Activated naive CD4-positive, alpha-beta T cell treated with anti-CD3 and anti-CD28 coated beads, Interleukin-2, amount 50 U/mL, for 16 hours (primary cell): Measurements from ENCODE around the gene C14orf119.

Source experiments
- DNase-seq: peaks from one replicate; pipeline ENCODE4 v3.0.0-alpha.2; 2020

The C14orf119 gene

GRCh38 chr14:23128969-23129758, 33.9 kb downstream of the C14orf119 start:
- no peak for DNase-seq

GRCh38 chr14:23129759-23130316, 34.5 kb downstream of the C14orf119 start:
- DNase-seq: no peak

DNA sequence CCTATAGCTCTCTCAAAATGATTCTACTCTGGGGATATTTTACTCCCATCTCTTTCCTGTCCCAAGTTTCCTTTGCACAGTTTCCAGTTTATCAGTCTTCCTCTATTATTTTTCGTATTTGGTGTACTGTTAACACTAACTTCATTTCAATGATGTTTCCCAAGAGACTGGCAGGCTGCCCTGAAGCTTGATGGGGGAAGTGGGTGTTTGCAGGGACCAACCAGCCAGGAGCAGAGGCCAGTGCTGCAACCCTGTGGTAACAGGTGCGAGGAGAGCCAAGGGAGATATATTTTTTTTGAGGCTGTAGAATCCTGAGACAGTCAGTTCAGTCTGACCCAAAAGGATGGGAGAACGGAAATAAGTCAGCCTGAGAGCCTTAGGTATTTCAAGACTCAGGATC, 35.6 kb downstream of the C14orf119 start:
- DNase-seq: no peak

- DNase-seq: no peak
These were observed 36.2 kb downstream of the C14orf119 start for GRCh38 chr14:23131482-23131881.

- no peak for DNase-seq
These were observed 37.7 kb downstream of the C14orf119 start for GRCh38 chr14:23132970-23133369.

- DNase-seq: no peak
These were observed 41.3 kb downstream of the C14orf119 start for GRCh38 chr14:23136566-23137133.

DNA sequence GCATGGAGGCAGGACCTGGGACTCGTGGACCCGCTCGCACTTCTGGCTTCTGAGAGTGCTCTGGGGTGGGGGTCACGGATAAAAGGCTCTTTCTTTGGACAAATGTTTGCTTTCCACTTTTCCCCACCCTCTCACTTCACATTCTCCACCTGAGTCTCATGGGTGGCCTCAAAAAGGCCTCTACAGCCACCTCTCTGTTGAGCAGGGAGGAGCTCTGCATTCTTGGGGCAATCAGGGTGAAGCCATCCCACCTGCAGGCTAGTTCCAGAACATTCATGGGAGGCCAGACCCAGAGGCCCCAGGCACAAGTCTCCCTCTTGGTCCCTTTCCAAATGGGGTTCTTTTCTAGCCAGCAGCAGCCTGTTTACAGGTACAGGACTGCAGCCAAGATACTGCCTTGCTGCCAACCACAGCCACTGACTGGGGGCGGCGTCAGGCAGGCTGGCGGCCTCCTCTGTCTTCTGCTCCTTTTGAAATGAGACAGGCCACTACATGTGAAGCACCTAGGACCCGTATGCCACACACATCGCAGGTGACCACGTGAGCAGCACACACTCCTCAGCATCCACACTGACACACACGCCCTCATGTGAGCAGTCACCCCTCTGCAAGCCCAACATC, 42.0 kb downstream of the C14orf119 start:
- DNase-seq: no peak

DNA sequence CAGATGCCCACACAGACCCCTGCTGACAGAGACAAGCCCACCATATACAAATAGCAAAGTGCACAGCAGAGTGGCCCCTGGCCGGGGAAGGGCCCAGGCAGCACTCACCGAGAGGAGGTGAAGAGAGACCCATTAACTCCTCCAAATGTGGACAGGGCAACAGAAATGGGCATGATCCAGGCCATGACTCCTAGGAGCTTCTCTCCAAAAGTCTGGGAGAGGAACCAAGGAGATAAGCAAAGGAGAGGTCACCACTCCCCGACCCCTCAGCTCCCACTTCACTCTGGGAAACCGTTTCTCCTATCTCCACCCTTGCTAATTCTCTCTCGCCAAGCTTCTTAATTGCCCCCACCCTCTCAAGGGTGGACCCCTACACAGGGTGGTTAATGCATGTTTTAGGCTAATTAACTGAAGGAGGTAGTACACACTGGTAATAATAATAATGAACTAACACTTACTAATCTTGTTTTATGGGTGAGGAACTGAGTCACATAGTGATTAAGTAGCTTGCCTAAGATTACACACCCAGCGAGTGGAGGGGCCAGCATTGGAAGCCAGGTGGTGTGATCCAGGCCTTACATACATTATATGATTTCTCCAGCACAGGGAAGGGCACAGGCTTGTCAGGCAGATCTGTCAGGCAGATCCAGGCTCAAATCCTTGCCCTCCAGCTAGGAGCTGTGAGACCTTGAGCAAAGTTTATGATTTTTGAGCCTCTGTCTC, 42.7 kb downstream of the C14orf119 start:
- DNase-seq: no peak

GRCh38 chr14:23139874-23140273, 44.6 kb downstream of the C14orf119 start:
- DNase-seq: no peak

DNA sequence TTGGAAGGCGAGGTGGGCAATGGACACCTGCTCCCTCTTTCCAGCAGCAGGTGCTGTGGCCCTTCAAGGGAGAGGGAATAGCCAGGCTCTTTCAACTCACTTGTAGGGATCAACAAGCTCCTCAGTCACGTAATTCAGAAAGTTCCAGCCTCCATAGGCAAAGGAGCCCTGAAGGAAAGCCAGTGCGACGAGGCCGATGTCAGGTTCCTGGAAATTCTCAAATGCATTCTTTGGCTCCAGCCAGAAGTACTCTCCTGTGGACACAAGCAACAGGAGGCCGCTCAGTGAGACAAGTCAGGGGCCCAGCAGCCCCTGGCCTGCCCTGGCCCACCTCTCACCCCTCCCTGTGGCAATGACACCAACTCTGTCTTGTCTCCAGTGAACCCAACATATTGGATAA, 45.1 kb downstream of the C14orf119 start:
- DNase-seq: no peak

- no peak for DNase-seq
These were observed 46.6 kb downstream of the C14orf119 start for GRCh38 chr14:23141706-23142444.

DNA sequence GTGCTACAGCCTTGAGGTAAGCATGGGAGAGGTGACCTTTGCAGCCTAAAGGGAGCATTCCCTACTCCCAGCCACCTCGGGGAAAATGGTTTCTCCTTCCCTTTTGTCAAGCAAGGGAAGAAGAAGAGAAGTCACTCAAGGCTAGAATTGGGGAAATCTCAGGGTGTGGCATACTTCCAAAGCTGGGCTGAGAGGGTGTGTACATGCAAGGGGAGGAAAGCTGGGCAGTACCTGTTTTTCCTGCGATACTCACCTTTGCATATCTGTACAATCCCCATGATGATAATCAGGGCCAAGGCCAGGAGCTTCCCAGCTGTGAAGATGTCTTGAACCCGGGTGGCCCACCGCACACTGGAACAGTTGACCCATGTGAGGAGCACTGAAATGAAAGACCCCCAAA, 47.5 kb downstream of the C14orf119 start:
- DNase-seq: no peak

DNA sequence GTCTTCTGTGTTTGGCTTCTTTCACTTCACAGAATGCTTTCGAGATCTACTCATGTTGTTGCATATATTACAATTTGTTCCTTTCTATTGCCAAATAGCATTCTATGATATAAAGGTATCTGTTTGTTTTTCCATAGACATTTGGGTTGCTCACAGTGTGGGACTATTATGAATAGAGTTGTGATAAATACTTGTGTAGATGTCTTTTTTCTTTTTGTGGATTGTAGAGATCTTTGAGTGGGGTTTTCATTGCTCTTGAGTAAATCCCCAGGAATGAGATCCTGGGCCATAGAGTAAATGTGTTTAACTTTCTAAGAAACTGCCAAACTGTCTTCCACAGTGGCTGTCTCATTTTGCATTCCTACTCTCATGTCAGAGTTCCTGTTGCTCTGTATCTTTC, 48.6 kb downstream of the C14orf119 start:
- no peak for DNase-seq

- no peak for DNase-seq
These were observed 50.6 kb downstream of the C14orf119 start for GRCh38 chr14:23145794-23146350.

DNA sequence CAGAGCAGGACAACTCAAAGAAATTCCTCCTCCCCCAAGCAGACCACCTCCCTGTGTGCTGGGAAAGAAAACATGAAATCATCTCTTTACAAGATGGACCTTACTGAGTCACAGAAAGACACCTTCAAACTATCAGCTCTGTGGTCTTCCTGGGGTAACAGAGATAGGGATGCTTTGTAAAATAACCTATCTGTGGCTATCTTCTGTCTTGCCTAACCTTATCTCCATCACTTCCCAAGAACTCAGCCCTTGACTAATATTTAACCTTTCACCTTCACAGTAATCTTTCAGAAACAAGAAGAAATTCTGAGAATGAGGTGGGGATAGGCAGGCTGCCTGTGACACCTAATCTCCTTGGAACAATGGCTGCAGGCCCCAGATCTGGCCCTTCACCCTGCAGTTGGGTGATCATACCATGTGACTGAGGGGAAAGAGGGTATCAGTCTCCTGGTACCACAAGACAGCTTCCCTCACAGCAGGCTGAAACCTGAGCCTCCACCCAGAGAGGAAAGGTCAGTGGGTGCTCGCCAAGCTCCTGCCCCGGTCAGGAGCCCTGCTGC, 51.1 kb downstream of the C14orf119 start:
- DNase-seq: no peak

DNA sequence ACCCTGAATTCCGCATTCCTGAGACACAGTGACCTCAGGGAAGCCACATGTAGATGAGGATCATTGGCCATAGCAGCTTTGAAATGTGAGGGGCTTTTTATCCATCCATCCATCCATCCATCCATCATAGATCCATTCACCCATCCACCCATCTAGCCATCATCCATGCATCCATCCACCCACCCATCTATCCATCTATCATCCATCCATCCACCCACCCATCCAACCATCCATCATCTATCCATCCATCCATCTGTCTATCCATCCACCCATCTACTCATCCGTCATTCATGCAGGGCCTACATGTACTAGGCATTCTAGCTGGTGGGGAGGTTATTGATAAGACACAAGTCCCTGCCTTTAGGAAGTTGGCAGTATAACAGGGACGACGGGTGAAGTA, 51.7 kb downstream of the C14orf119 start:
- no peak for DNase-seq

- DNase-seq: no peak
These were observed 52.4 kb downstream of the C14orf119 start for GRCh38 chr14:23147676-23148075.

DNA sequence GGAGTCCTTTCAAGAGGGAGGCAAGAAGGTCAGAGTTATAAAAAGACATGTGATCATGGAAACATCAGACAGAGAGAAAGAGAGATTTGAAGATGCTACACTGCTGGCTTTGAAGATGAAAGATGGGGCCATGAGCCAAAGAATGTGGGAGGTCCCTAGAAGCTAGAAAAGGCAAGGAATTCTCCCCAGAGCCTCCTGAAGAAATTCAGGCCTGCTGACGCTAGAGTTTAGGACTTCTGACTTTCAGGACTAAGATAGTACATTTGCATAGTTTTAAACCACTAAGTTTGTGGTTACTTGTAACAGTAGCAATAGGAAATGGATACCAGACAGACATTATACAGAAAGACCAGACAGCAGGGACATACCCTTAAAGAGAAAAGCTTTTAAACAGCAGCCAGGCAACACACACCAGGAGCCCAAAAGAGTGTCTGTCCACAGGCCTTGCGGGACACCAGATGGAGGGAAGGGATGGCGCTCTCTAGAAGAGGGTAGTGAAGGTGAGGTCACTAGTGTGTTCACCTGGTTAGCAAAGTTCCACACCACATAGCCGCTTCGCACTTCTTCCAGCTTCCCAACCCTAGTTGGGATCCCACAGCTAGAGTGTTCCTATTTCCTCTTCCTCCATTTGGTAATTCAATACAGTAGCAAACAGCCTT, 53.4 kb downstream of the C14orf119 start:
- DNase-seq: no peak

GRCh38 chr14:23149745-23150144, 54.4 kb downstream of the C14orf119 start:
- DNase-seq: no peak
